Measurements from ENCODE around the gene DHFR. TPM values are rescaled to one million over a fixed set of nuclear protein-coding genes. Genes with fewer than 3 reads are reported as not detected.

DHFR gene
- total RNA-seq, 2 experiments from 2014 or later = 96.2 to 102 TPM

GRCh38 chr5:80620211-80620610 lies 34.6 kb downstream of the DHFR start:
- POLR2A ChIA-PET = no interaction called here

DNA sequence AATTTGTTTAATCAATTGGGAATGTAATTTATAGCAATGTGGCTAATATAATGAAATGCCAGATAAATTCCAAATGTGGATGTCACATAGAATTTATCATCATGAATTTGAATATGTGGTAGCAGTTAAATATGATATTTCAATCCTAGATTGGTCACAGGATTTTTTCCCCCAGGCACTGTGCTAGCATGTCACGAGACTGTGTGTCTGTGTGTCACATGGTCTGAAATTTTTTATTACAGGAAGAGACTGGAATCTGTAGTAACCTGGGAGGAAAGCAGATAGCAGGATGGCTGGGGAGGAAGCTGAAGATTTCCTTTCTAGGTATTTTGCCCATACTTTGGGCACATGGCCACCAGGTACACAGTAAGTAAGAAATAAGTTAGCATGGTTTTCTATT lies 35.7 kb downstream of the DHFR start:
- DNase-seq = no peak
- Mint-ChIP-seq H3K9me3 (ENCODE audit: insufficient read depth) (no peaks in the 10 kb centered on the region), H3K4me3 (no peak overlapping the region), H3K36me3 (ENCODE audit: low read depth) (peaks cover 32% of the 10 kb centered on the region), H3K27me3 (ENCODE audit: low read depth) (no peaks in the 10 kb centered on the region), H3K4me1 (ENCODE audit: low read depth) (peaks cover 13% of the 10 kb centered on the region), H3K27ac (no peak overlapping the region)
- ChIA-PET CTCF (no interaction called here), POLR2A (no interaction called here)
- ATAC-seq = no peak

More at GRCh38 chr5:80620211-80620610, 34.6 kb downstream of the DHFR start:
- H3K4me1 Mint-ChIP-seq (ENCODE audit: low read depth) = peaks cover 13% of the 10 kb centered on the region
- no peak overlapping the region for H3K4me3 Mint-ChIP-seq
- peaks cover 32% of the 10 kb centered on the region for H3K36me3 Mint-ChIP-seq (ENCODE audit: low read depth)
- CTCF ChIA-PET = no interaction called here
- H3K27ac Mint-ChIP-seq = no peak overlapping the region
- H3K27me3 Mint-ChIP-seq (ENCODE audit: low read depth) = no peaks in the 10 kb centered on the region
- DNase-seq (no peak), ATAC-seq (no peak)
- no peaks in the 10 kb centered on the region for H3K9me3 Mint-ChIP-seq (ENCODE audit: insufficient read depth)

GRCh38 chr5:80618438-80618837 lies 36.3 kb downstream of the DHFR start:
- ChIA-PET POLR2A (no interaction called here), CTCF (no interaction called here)
- H3K4me3 Mint-ChIP-seq = no peak overlapping the region
- peaks cover 13% of the 10 kb centered on the region for H3K4me1 Mint-ChIP-seq (ENCODE audit: low read depth)
- no peaks in the 10 kb centered on the region for H3K27me3 Mint-ChIP-seq (ENCODE audit: low read depth)
- H3K27ac Mint-ChIP-seq = no peak overlapping the region
- H3K36me3 Mint-ChIP-seq (ENCODE audit: low read depth) = peaks cover 32% of the 10 kb centered on the region
- no peaks in the 10 kb centered on the region for H3K9me3 Mint-ChIP-seq (ENCODE audit: insufficient read depth)
- DNase-seq (no peak), ATAC-seq (no peak)

DNA sequence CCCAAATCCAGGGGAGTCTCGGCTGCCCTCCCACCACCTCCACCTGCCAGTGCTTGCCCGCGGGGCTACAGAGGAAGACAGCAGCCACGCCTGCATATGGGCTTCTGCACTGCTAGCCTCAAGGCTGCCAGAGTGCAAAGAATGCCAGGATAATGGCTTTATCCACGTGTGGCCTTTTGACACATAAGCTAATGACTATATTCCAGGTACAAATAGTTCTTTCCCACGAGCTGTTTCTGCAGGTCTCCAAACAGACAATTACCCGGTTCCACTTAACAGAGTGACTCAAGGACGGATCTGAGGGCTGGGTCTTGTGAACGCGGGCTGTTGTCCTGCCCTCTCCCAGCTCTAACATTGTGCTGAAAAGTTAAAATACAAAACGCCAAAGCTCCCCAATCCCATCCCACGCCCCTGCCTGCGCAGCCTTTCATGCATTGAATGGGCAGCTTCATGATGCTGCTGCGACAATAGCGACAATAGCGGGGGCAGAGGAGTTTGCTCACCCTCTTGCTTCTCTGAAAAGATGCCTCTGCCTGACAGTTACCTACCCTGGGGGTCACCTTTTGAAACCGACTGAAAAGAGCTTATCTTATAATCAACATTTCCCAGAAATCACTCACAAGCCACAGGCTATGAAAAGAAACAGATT lies 39.4 kb downstream of the DHFR start:
- CTCF ChIA-PET = interaction anchor here (0.9 kb wide), 1 partner anchor 135 kb away, joined by 3 read pairs; no protein-coding TSS in a partner anchor
- H3K36me3 Mint-ChIP-seq (ENCODE audit: low read depth) = peaks cover 14% of the 10 kb centered on the region
- no peak for DNase-seq

DNA sequence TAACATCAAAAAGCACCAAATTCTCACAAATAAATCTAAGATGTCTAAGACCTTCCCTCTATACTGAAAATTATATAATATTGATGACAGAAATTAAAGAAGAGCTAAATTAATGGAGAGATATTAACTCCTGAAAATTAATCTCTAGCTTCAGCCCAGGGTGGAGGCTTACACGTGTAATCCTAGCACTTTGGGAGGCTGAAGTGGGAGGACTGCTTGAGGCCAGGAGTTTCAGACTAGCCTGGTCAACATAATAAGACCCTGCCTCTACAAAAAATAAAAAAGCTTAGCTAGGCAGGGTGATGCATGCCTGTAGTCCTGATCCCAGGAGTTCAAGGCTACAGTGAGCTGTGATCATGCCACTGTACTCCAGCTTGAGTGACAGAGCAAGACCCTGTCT lies 45.1 kb downstream of the DHFR start:
- CTCF ChIA-PET = no interaction called here

More for the DNA sequence above, 39.4 kb downstream of the DHFR start:
- Mint-ChIP-seq H3K9me3 (ENCODE audit: insufficient read depth) (peaks cover 7% of the 10 kb centered on the region), H3K27me3 (ENCODE audit: low read depth) (no peaks in the 10 kb centered on the region), H3K4me1 (ENCODE audit: low read depth) (peaks cover 13% of the 10 kb centered on the region), H3K4me3 (no peak overlapping the region), H3K27ac (no peak overlapping the region)
- ATAC-seq = no peak
- POLR2A ChIA-PET = no interaction called here

GRCh38 chr5:80608731-80609130 lies 46.1 kb downstream of the DHFR start:
- CTCF ChIA-PET = no interaction called here
- H3K4me1 Mint-ChIP-seq (ENCODE audit: low read depth) = peaks cover 5% of the 10 kb centered on the region

More for the DNA sequence above, 45.1 kb downstream of the DHFR start:
- POLR2A ChIA-PET = no interaction called here
- no peak overlapping the region for H3K27ac Mint-ChIP-seq
- H3K4me1 Mint-ChIP-seq (ENCODE audit: low read depth) = peaks cover 5% of the 10 kb centered on the region
- no peak for ATAC-seq
- no peaks in the 10 kb centered on the region for H3K27me3 Mint-ChIP-seq (ENCODE audit: low read depth)
- H3K4me3 Mint-ChIP-seq = no peak overlapping the region
- DNase-seq = no peak
- peaks cover 12% of the 10 kb centered on the region for H3K36me3 Mint-ChIP-seq (ENCODE audit: low read depth)
- peaks cover 11% of the 10 kb centered on the region for H3K9me3 Mint-ChIP-seq (ENCODE audit: insufficient read depth)

DNA sequence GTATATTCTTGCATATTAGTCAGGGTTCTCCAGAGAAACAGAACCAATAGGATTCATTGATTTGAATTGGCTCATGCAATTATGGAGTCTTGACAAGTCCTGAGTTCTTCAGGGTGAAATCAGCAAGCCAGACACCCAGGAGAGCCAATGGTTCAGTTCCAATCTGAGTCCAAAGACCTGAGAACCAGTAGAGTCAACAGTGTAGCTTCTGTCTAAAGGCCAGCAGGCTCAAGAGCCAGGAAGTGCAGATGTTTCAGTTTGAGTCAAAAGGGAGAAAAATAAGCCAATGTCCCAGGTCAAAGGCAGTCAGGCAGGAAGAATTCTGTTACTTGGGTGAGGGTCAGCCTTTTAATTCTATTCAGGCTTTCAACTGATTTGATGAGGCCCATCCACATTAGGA lies 47.0 kb downstream of the DHFR start:
- no peak for DNase-seq
- Mint-ChIP-seq H3K4me3 (no peak overlapping the region), H3K9me3 (ENCODE audit: insufficient read depth) (peaks cover 11% of the 10 kb centered on the region), H3K36me3 (ENCODE audit: low read depth) (peaks cover 10% of the 10 kb centered on the region), H3K27ac (peak overlapping the region; percentile 44), H3K27me3 (ENCODE audit: low read depth) (no peaks in the 10 kb centered on the region), H3K4me1 (ENCODE audit: low read depth) (peaks cover 5% of the 10 kb centered on the region)
- ChIA-PET CTCF (no interaction called here), POLR2A (no interaction called here)
- ATAC-seq = no peak

More at GRCh38 chr5:80608731-80609130, 46.1 kb downstream of the DHFR start:
- DNase-seq = no peak
- Mint-ChIP-seq H3K27ac (no peak overlapping the region), H3K27me3 (ENCODE audit: low read depth) (no peaks in the 10 kb centered on the region), H3K36me3 (ENCODE audit: low read depth) (peaks cover 12% of the 10 kb centered on the region), H3K4me3 (no peak overlapping the region), H3K9me3 (ENCODE audit: insufficient read depth) (peaks cover 11% of the 10 kb centered on the region)
- ATAC-seq = no peak
- POLR2A ChIA-PET = interaction anchor here (0.6 to 0.7 kb wide), 2 partner anchors 44 to 553 kb away, joined by 3 to 4 read pairs; no protein-coding TSS in a partner anchor

DNA sequence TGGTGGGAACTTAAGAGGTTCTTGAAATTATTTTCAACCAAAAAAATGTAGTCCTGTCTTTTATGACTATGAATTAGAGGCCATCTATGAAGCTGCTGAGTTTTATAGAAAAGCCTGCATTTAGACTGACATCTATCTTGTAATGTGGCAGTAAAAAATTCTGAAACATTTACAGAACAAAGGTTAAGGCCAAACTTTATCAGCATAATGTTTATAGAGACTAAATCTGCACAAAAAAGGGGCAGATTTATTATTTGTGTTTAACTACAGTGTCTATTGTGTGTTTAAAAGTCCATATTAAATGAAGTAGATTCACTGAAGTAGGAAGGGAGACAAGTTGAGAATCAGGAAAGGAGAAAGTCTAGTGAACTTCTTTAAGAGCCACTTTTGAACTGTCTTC lies 47.4 kb downstream of the DHFR start:
- POLR2A ChIA-PET = no interaction called here
- H3K4me1 Mint-ChIP-seq (ENCODE audit: low read depth) = peaks cover 5% of the 10 kb centered on the region

DNA sequence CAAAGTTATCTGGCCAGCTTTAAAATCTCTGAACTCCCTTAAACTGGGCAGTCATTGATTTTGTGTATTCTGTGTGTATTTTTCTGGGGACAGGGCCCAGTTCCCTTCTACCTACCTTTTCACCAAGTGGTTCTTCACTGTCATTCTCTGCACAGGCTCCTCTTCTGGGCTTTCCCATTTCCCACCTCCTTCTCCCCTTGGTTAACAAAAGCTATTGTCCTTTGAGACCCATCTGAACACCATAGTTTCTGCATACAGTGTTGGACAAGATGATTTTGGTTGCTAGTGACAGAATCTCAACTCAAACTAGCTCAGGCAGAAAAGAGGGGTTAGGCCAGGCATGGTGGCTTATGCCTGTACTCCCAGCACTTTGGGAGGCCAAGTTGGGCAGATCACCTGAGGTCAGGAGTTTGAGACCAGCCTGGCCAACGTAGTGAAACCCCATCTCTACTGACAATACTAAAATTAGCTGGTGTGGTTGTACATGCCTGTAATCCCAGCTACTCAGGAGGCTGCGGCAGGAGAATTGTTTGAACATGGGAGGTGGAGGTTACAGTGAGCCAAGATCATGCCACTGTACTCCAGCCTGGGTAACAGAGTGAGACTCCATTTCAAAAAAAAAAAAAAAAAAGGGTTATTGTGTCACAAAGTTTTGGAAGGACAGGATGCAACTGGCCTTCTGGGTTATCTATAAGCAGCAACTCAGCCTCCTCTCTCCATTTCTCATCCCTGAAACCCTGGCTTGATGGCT lies 53.7 kb downstream of the DHFR start:
- Mint-ChIP-seq H3K27ac (no peak overlapping the region), H3K4me3 (no peak overlapping the region), H3K9me3 (ENCODE audit: insufficient read depth) (no peaks in the 10 kb centered on the region), H3K4me1 (ENCODE audit: low read depth) (no peaks in the 10 kb centered on the region), H3K36me3 (ENCODE audit: low read depth) (no peaks in the 10 kb centered on the region), H3K27me3 (ENCODE audit: low read depth) (no peaks in the 10 kb centered on the region)
- ChIA-PET POLR2A (no interaction called here), CTCF (no interaction called here)
- no peak for DNase-seq
- peak; percentile 55 for ATAC-seq

More for the DNA sequence above, 47.4 kb downstream of the DHFR start:
- H3K9me3 Mint-ChIP-seq (ENCODE audit: insufficient read depth) = peaks cover 11% of the 10 kb centered on the region
- CTCF ChIA-PET = no interaction called here
- H3K27ac Mint-ChIP-seq = no peak overlapping the region
- DNase-seq (no peak), ATAC-seq (no peak)
- peaks cover 10% of the 10 kb centered on the region for H3K36me3 Mint-ChIP-seq (ENCODE audit: low read depth)
- no peaks in the 10 kb centered on the region for H3K27me3 Mint-ChIP-seq (ENCODE audit: low read depth)
- H3K4me3 Mint-ChIP-seq = no peak overlapping the region

DNA sequence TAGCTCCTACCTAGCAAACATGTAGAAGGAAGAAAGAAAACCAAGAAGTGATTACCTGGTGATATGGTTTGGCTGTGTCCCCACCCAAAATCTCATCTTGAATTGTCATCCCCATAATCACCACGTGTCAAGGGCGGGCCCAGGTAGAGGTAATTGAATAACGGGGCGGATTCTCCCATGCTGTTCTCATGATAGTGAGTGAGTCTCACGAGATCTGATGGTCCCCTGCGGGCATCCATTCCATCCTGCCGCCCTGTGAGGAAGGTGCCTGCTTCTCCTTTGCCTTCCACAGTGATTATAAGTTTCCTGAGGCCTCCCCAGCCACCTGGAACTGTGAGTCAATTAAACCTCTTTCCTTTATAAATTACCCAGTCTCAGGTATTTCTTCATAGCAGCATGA lies 57.3 kb downstream of the DHFR start:
- ATAC-seq (no peak), DNase-seq (no peak)
- H3K4me1 Mint-ChIP-seq (ENCODE audit: low read depth) = no peaks in the 10 kb centered on the region
- CTCF ChIA-PET = no interaction called here
- no peak overlapping the region for H3K27ac Mint-ChIP-seq
- peaks cover 2% of the 10 kb centered on the region for H3K27me3 Mint-ChIP-seq (ENCODE audit: low read depth)
- POLR2A ChIA-PET = no interaction called here
- H3K9me3 Mint-ChIP-seq (ENCODE audit: insufficient read depth) = no peaks in the 10 kb centered on the region
- H3K4me3 Mint-ChIP-seq = no peak overlapping the region
- no peaks in the 10 kb centered on the region for H3K36me3 Mint-ChIP-seq (ENCODE audit: low read depth)

GRCh38 chr5:80594810-80595209 lies 60.0 kb downstream of the DHFR start:
- Mint-ChIP-seq H3K27me3 (ENCODE audit: low read depth) (peaks cover 6% of the 10 kb centered on the region), H3K4me3 (no peak overlapping the region), H3K4me1 (ENCODE audit: low read depth) (no peaks in the 10 kb centered on the region), H3K9me3 (ENCODE audit: insufficient read depth) (no peaks in the 10 kb centered on the region), H3K36me3 (ENCODE audit: low read depth) (no peaks in the 10 kb centered on the region), H3K27ac (no peak overlapping the region)
- ChIA-PET POLR2A (no interaction called here), CTCF (no interaction called here)
- DNase-seq (no peak), ATAC-seq (no peak)

GRCh38 chr5:80592761-80593160 lies 62.0 kb downstream of the DHFR start:
- Mint-ChIP-seq H3K9me3 (ENCODE audit: insufficient read depth) (no peaks in the 10 kb centered on the region), H3K4me3 (no peak overlapping the region), H3K27me3 (ENCODE audit: low read depth) (peaks cover 6% of the 10 kb centered on the region), H3K36me3 (ENCODE audit: low read depth) (no peaks in the 10 kb centered on the region), H3K4me1 (ENCODE audit: low read depth) (no peaks in the 10 kb centered on the region), H3K27ac (no peak overlapping the region)
- POLR2A ChIA-PET = no interaction called here
- no peak for ATAC-seq
- CTCF ChIA-PET = no interaction called here
- no peak for DNase-seq
